Suprapubic skin (tissue), 4 donors: ENCODE results near the gene SAC3D1. TPM values are rescaled to one million over a fixed set of nuclear protein-coding genes. Genes with fewer than 3 reads are reported as not detected.

ENCODE experiments used
- DNase-seq, 2 donors: peaks; one replicate each; pipeline ENCODE4 v3.0.0-alpha.2; 2019; ENCODE audit warnings: low spot score in 2 of 2
- H3K27ac ChIP-seq: fragments of 200-600 bp; sonication (generic); one replicate; pipeline ENCODE4 v1.5.1; 2019
- H3K27me3 ChIP-seq: fragments of 200-600 bp; sonication (generic); one replicate; pipeline ENCODE4 v1.5.1; 2019
- H3K36me3 ChIP-seq: fragments of 200-600 bp; sonication (generic); one replicate; pipeline ENCODE4 v1.5.1; 2019
- H3K4me1 ChIP-seq: fragments of 200-600 bp; sonication (generic); one replicate; pipeline ENCODE4 v1.5.1; 2019
- H3K4me3 ChIP-seq: fragments of 200-600 bp; sonication (generic); one replicate; pipeline ENCODE4 v1.5.1; 2019; ENCODE audit warnings: mild to moderate bottlenecking
- H3K9me3 ChIP-seq: fragments of 200-600 bp; sonication (generic); one replicate; pipeline ENCODE4 v1.5.1; 2019
- CTCF ChIP-seq, 2 donors: fragments of 200-600 bp in 1 of 2; fragments of 450-650 bp in 1 of 2; sonication (generic) in 1 of 2; IDR thresholded peaks; one replicate each; pipeline ENCODE4 v1.5.1; 2016 to 2019; ENCODE audit warnings: antibody characterized with exemption in 2 of 2, mild to moderate bottlenecking in 1 of 2, moderate library complexity in 1 of 2
- EP300 ChIP-seq: sonication (generic); formaldehyde crosslinking; IDR thresholded peaks from one replicate; pipeline ENCODE4 v1.6.1; 2017; ENCODE audit warnings: antibody characterized with exemption
- POLR2A ChIP-seq, 2 donors: fragments of 450-650 bp; IDR thresholded peaks; one replicate each; pipeline ENCODE4 v1.6.1; 2017; ENCODE audit warnings: antibody characterized with exemption in 2 of 2, mild to moderate bottlenecking in 2 of 2, moderate library complexity in 2 of 2
- POLR2AphosphoS5 ChIP-seq, 3 donors: sonication (generic); formaldehyde crosslinking; IDR thresholded peaks; one replicate each; pipeline ENCODE4 v1.6.1; 2017; ENCODE audit warnings: antibody characterized with exemption in 3 of 3
- WGBS: methylation state at CpG from one replicate; pipeline ENCODE4 v1.1.5; 2018; 5-methylcytosine and 5-hydroxymethylcytosine counted together
- total RNA-seq, 4 donors: library from RNA; depleted of rRNA; stranded (reverse); fragments of >200 nt; gene quantifications; one replicate each; pipeline ENCODE4 v1.1.0, GENCODE V29; 2016

SAC3D1 gene
- total RNA-seq, result 10 to 100 TPM in 3 of 4 donors, 1 to 10 TPM in 1; 8.7 to 16.5 (median 12.4) TPM

DNA sequence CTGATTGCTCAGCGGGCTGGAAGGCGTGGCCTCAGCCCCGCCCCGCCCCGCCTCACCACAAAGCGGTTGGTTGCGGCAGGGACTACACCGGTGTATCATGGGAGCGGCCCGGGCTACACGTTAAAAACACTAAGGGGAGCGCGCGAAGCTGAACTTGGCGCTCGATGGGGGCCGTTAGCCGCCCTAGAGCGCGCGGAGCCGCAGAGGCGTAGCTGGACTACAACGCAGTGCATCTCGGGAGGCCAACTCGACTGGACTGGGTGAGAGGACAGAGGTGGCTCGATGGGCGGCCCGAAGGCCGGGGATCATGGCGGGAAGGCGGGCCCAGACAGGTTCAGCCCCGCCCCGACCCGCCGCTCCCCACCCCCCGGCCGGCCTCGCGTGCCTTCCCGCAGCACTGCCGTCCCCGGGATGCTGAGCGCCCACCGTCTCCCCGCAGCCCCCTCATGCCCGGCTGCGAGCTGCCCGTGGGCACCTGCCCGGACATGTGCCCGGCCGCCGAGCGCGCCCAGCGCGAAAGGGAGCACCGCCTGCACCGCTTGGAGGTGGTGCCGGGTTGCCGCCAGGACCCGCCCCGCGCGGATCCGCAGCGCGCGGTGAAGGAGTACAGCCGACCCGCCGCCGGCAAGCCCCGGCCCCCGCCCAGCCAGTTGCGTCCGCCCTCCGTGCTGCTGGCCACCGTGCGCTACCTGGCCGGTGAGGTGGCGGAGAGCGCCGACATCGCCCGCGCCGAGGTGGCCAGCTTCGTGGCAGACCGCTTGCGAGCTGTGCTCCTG, at the start of gene SAC3D1:
SAC3D1 (plus strand) TSS at position 364 of the 776 bp plus-strand sequence; CDS start at position 447, 83 bp downstream.
- Histone ChIP-seq H3K27ac (peak within 1 kb of the TSS; percentile 90), H3K9me3 (no peaks in the 10 kb centered on the region), H3K4me1 (peaks cover 27% of the 10 kb centered on the region), H3K4me3 (peak within 1 kb of the TSS; percentile 71), H3K27me3 (no peaks in the 10 kb centered on the region), H3K36me3 (peaks cover 34% of the 10 kb centered on the region)
- WGBS, result 0% methylated on average over 23 of the region's 91 CpGs
- peak; percentile 90 to 93 for DNase-seq
- TF ChIP-seq CTCF (IDR thresholded peaks at IDR 0.05) (no peak), POLR2A (IDR thresholded peaks at IDR 0.05) (no peak), EP300 (no peak), POLR2AphosphoS5 (IDR thresholded peaks at IDR 0.05) (no peak)

GRCh38 chr11:64994318-64994717, 46.7 kb upstream of the SAC3D1 start:
- Histone ChIP-seq H3K36me3 (no peaks in the 10 kb centered on the region), H3K4me3 (no peak overlapping the region), H3K27ac (no peak overlapping the region), H3K27me3 (no peaks in the 10 kb centered on the region), H3K4me1 (peaks cover 11% of the 10 kb centered on the region), H3K9me3 (no peaks in the 10 kb centered on the region)
- DNase-seq, result no peak
- TF ChIP-seq POLR2A (IDR thresholded peaks at IDR 0.05) (no peak), CTCF (IDR thresholded peaks at IDR 0.05) (no peak), POLR2AphosphoS5 (IDR thresholded peaks at IDR 0.05) (no peak), EP300 (no peak)
- WGBS, result 90% methylated on average over 7 of the region's 7 CpGs

- no peaks in the 10 kb centered on the region for H3K9me3 ChIP-seq
- no peaks in the 10 kb centered on the region for H3K27me3 ChIP-seq
- H3K4me1 ChIP-seq, result no peaks in the 10 kb centered on the region
- 47% methylated on average over 11 of the region's 11 CpGs for WGBS
- H3K27ac ChIP-seq, result no peak overlapping the region
- DNase-seq, result no peak
- TF ChIP-seq CTCF (IDR thresholded peaks at IDR 0.05) (no peak), POLR2AphosphoS5 (IDR thresholded peaks at IDR 0.05) (no peak), EP300 (no peak), POLR2A (IDR thresholded peaks at IDR 0.05) (no peak)
- no peaks in the 10 kb centered on the region for H3K36me3 ChIP-seq
- H3K4me3 ChIP-seq, result peak overlapping the region; percentile 30
These were observed 44.7 kb upstream of the SAC3D1 start for GRCh38 chr11:64996327-64996709.

DNA sequence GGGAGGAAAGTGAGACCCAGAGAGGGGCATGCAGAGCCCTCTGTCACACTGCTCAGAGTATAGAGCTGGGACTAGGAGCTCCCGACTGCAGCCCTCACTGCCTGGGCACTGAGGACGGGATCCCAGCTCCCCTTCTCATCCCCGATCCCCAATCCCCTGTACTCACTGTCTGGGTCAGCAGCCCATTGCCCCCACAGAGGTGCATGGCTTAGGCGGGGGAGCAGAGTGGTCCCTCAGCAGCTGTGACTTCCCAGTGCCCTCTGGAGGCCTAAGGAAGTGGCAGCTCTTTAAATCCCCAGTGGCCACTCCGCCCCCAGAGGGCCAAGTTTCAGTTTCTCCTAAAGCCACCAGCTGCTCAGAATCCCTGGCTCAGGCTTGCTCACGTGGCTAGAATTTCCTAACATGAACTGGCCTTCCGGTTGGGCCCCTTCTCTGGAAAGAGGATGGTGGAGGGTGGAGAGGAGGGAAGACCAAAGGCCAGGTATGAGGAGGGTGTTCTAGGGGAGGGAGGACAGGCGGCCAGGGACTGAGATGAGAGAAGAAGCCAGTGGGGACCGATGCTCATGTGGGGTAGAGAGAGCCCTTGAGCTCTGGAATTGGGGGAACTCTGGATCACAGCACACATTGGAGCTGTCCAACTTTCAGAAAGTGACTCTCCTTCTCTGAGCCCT, 44.2 kb upstream of the SAC3D1 start, which contains the start of gene BATF2:
BATF2 (minus strand) TSS at position 262 of the 671 bp plus-strand sequence; CDS start at position 205, 57 bp downstream.
- peak within 1 kb of the TSS; percentile 30 for H3K4me3 ChIP-seq
- no peaks in the 10 kb centered on the region for H3K9me3 ChIP-seq
- no peak for TF ChIP-seq EP300
- peak in 1 of 2 donors; percentile 13 for TF ChIP-seq CTCF (IDR thresholded peaks at IDR 0.05)
- 27% methylated on average over 6 of the region's 9 CpGs for WGBS
- H3K36me3 ChIP-seq, result no peaks in the 10 kb centered on the region
- no peak within 1 kb of the TSS for H3K27ac ChIP-seq
- no peaks in the 10 kb centered on the region for H3K4me1 ChIP-seq
- no peaks in the 10 kb centered on the region for H3K27me3 ChIP-seq
- no peak for DNase-seq

DNA sequence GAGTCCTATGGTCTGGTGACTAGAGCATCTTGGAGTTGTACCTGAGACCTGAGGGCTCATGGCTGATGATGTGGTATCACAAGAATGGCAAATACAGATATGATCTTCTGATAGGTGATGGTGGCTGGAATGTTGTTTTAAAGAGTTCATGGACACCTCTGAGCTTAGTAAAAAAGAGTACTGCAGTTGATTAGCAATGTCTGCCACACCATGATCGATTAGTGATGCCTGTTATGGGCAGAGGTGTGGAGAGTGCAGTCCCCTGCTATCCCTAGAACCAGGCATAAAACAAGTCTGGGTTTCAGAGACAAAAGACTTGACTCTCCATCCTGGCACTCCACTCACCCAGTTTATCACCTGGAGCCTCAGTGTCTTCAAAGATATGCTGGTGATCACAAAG, 42.9 kb upstream of the SAC3D1 start:
- no peak for TF ChIP-seq CTCF (IDR thresholded peaks at IDR 0.05)
- TF ChIP-seq POLR2AphosphoS5 (IDR thresholded peaks at IDR 0.05), result no peak
- no peak for TF ChIP-seq POLR2A (IDR thresholded peaks at IDR 0.05)
- TF ChIP-seq EP300, result no peak
- Histone ChIP-seq H3K4me1 (no peaks in the 10 kb centered on the region), H3K27me3 (no peaks in the 10 kb centered on the region), H3K4me3 (no peak overlapping the region), H3K27ac (no peak overlapping the region), H3K9me3 (no peaks in the 10 kb centered on the region), H3K36me3 (no peaks in the 10 kb centered on the region)
- 64% methylated on average over 1 of the region's 1 CpG for WGBS
- no peak for DNase-seq
